ENCODE measurements around the gene LYZL1. TPM values are rescaled to one million over a fixed set of nuclear protein-coding genes. Genes with fewer than 3 reads are reported as not detected.

LYZL1 gene
- total RNA-seq, 1 experiment from 2014 or later = not detected

- H3K9me3 ChIP-seq (ENCODE audit: control insufficient read depth in 1 of 2, insufficient read depth in 1 of 2, low read depth in 1 of 2, low read length in 2 of 2) = no peaks in the 10 kb centered on the region
- no peaks in the 10 kb centered on the region for H3K4me1 ChIP-seq (ENCODE audit: control insufficient read depth in 1 of 2, insufficient read depth in 2 of 2, low read length in 2 of 2)
- H3K36me3 ChIP-seq (ENCODE audit: control insufficient read depth in 1 of 2, insufficient read depth in 2 of 2, low read length in 2 of 2) = no peaks in the 10 kb centered on the region
- H2AFZ ChIP-seq (ENCODE audit: low read depth, low read length, poor library complexity, severe bottlenecking) = no peak overlapping the region
- no TSS peak for BruUV-seq (replicated peaks)
- no peak overlapping the region for H3K4me2 ChIP-seq (ENCODE audit: low read length)
- ATAC-seq (no peak), DNase-seq (ENCODE audit: low read depth, low spot score) (no peak)
- H3K27me3 ChIP-seq (ENCODE audit: insufficient read depth, low read length) = no peaks in the 10 kb centered on the region
- H3K79me2 ChIP-seq (ENCODE audit: insufficient read depth, low read length) = no peaks in the 10 kb centered on the region
- H3K9me2 ChIP-seq (ENCODE audit: insufficient read depth) = no peaks in the 10 kb centered on the region
- CTCF ChIA-PET = no interaction called here
- no peaks in the 10 kb centered on the region for H4K20me1 ChIP-seq (ENCODE audit: insufficient read depth)
- intact Hi-C loops (cut with micrococcal nuclease) = no loop called here
- RAD21 ChIA-PET (ENCODE audit: low non-redundant PET in 1 of 2, low total read pairs in 2 of 2, uncharacterized antibody in 2 of 2, unreplicated experiment in 2 of 2) = interaction anchor here in 1 of 2 experiments (0.7 kb wide), 1 partner anchor 566 kb away, joined by 5 read pairs; no protein-coding TSS in a partner anchor
- no peak overlapping the region for H3K27ac ChIP-seq (ENCODE audit: low read depth, low read length)
- POLR2A ChIA-PET = no interaction called here
- TF ChIP-seq JUND (IDR thresholded peaks at IDR 0.05) = no peak
- TF ChIP-seq SP1 (IDR thresholded peaks at IDR 0.05; ENCODE audit: low read depth) = no peak
- no peak for TF ChIP-seq YY1 (IDR thresholded peaks at IDR 0.05; ENCODE audit: extremely low read depth, insufficient replicate concordance, low read depth, low read length)
- TF ChIP-seq CEBPB (IDR thresholded peaks at IDR 0.05; ENCODE audit: low read depth) = no peak
- no peak for TF ChIP-seq POLR2AphosphoS5 (IDR thresholded peaks at IDR 0.05; ENCODE audit: low read depth, low read length)
- H3K4me3 ChIP-seq (replicated peaks in 1 of 2; ENCODE audit: low read depth in 1 of 2, low read length in 2 of 2) = no peak overlapping the region
- H3K9ac ChIP-seq (ENCODE audit: low read length) = no peak overlapping the region
These were observed 68.1 kb downstream of the LYZL1 start for GRCh38 chr10:29356931-29357330.

GRCh38 chr10:29358010-29358616 is 69.2 kb downstream of the LYZL1 start:
- no peak overlapping the region for H2AFZ ChIP-seq (ENCODE audit: low read depth, low read length, poor library complexity, severe bottlenecking)
- ChIA-PET CTCF (no interaction called here), POLR2A (no interaction called here), RAD21 (ENCODE audit: low non-redundant PET in 1 of 2, low total read pairs in 2 of 2, uncharacterized antibody in 2 of 2, unreplicated experiment in 2 of 2) (no interaction called here)
- no peak overlapping the region for H3K4me3 ChIP-seq (replicated peaks in 1 of 2; ENCODE audit: low read depth in 1 of 2, low read length in 2 of 2)
- intact Hi-C loops (cut with micrococcal nuclease) = no loop called here
- H4K20me1 ChIP-seq (ENCODE audit: insufficient read depth) = no peaks in the 10 kb centered on the region
- no peak overlapping the region for H3K4me2 ChIP-seq (ENCODE audit: low read length)
- TF ChIP-seq EGR1 (IDR thresholded peaks at IDR 0.05; ENCODE audit: low read depth) (no peak), ATF3 (IDR thresholded peaks at IDR 0.05) (no peak), ZBTB33 (IDR thresholded peaks at IDR 0.05; ENCODE audit: extremely low read depth, insufficient replicate concordance, low read length) (no peak), POLR2AphosphoS5 (IDR thresholded peaks at IDR 0.05; ENCODE audit: low read depth, low read length) (no peak), ZNF274 (IDR thresholded peaks at IDR 0.05; ENCODE audit: low read depth, low read length) (no peak), TCF7L2 (IDR thresholded peaks at IDR 0.05; ENCODE audit: borderline replicate concordance, extremely low read depth, insufficient read depth, insufficient read length) (no peak), ZFX (IDR thresholded peaks at IDR 0.05) (no peak), EZH2 (IDR thresholded peaks at IDR 0.05) (no peak), ELF1 (IDR thresholded peaks at IDR 0.05; ENCODE audit: borderline replicate concordance, low read depth) (no peak), CTCF (IDR thresholded peaks at IDR 0.05 in 2 of 3, conservative IDR thresholded peaks at IDR 0.05 in 1 of 3; ENCODE audit: borderline replicate concordance in 1 of 3, insufficient read depth in 1 of 3, low read depth in 2 of 3, low read length in 2 of 3) (no peak), SP1 (IDR thresholded peaks at IDR 0.05; ENCODE audit: low read depth) (no peak)
- no TSS peak for BruUV-seq (replicated peaks)
- no peak overlapping the region for H3K9ac ChIP-seq (ENCODE audit: low read length)
- H3K27me3 ChIP-seq (ENCODE audit: insufficient read depth, low read length) = no peaks in the 10 kb centered on the region
- DNase-seq (ENCODE audit: low read depth, low spot score) (no peak), ATAC-seq (no peak)
- H3K4me1 ChIP-seq (ENCODE audit: control insufficient read depth in 1 of 2, insufficient read depth in 2 of 2, low read length in 2 of 2) = no peaks in the 10 kb centered on the region
- no peak overlapping the region for H3K27ac ChIP-seq (ENCODE audit: low read depth, low read length)
- no peaks in the 10 kb centered on the region for H3K79me2 ChIP-seq (ENCODE audit: insufficient read depth, low read length)
- H3K9me2 ChIP-seq (ENCODE audit: insufficient read depth) = no peaks in the 10 kb centered on the region
- no peaks in the 10 kb centered on the region for H3K9me3 ChIP-seq (ENCODE audit: control insufficient read depth in 1 of 2, insufficient read depth in 1 of 2, low read depth in 1 of 2, low read length in 2 of 2)
- no peaks in the 10 kb centered on the region for H3K36me3 ChIP-seq (ENCODE audit: control insufficient read depth in 1 of 2, insufficient read depth in 2 of 2, low read length in 2 of 2)
